Stomach (tissue), 9 donors: ENCODE measurements around the gene DUSP16. TPM values are rescaled to one million over a fixed set of nuclear protein-coding genes. Genes with fewer than 3 reads are reported as not detected.
A peak's percentile ranks its signal among the peaks of the same experiment; 100 is the strongest.

Experiments
- DNase-seq, 2 donors: peaks; one replicate each; pipeline versions ENCODE4 v3.0.0 to v3.0.0-alpha.2; 2013 to 2019
- H3K27ac ChIP-seq, 5 donors: fragments of 200-600 bp in 4 of 5; sonication (generic) in 4 of 5; one replicate each; pipeline ENCODE4 v1.5.1; 2013 to 2019; ENCODE audit warnings: mild to moderate bottlenecking in 1 of 5, moderate library complexity in 1 of 5
- H3K27me3 ChIP-seq, 3 donors: fragments of 200-600 bp; sonication (generic); one replicate each; pipeline ENCODE4 v1.5.1; 2017 to 2019; ENCODE audit warnings: mixed run types in 1 of 3
- H3K36me3 ChIP-seq, 4 donors: fragments of 200-600 bp; sonication (generic); 1 replicate in 3 of 4; 2 replicates in 1 of 4; pipeline ENCODE4 v1.5.1; 2016 to 2019
- H3K4me1 ChIP-seq, 4 donors: fragments of 200-600 bp; sonication (generic); one replicate each; pipeline ENCODE4 v1.5.1; 2016 to 2019
- H3K4me3 ChIP-seq, 4 donors: fragments of 200-600 bp; sonication (generic) in 3 of 4; one replicate each; pipeline ENCODE4 v1.5.1; 2016 to 2019; ENCODE audit warnings: mild to moderate bottlenecking in 1 of 4
- H3K9me3 ChIP-seq, 4 donors: fragments of 200-600 bp; sonication (generic); one replicate each; pipeline ENCODE4 v1.5.1; 2016 to 2019
- EP300 ChIP-seq: sonication (generic); formaldehyde crosslinking; IDR thresholded peaks from one replicate; pipeline ENCODE4 v1.6.1; 2017; ENCODE audit warnings: antibody characterized with exemption
- POLR2A ChIP-seq, 4 donors: fragments of 450-650 bp; IDR thresholded peaks; one replicate each; pipeline ENCODE4 v1.6.1; 2016; ENCODE audit warnings: antibody characterized with exemption in 4 of 4, control low read depth in 2 of 4, mild to moderate bottlenecking in 1 of 4, moderate library complexity in 1 of 4
- POLR2AphosphoS5 ChIP-seq, 3 donors: sonication (generic); formaldehyde crosslinking; IDR thresholded peaks; one replicate each; pipeline ENCODE4 v1.6.1; 2016; ENCODE audit warnings: antibody characterized with exemption in 3 of 3
- WGBS, 5 donors: extraction: QIAGEN DNeasy Blood & Tissue Kit in 3 of 5; methylation state at CpG; one replicate each; pipeline versions ENCODE4 v1.1.5 to v1.1.7; 2013 to 2018; 5-methylcytosine and 5-hydroxymethylcytosine counted together
- intact Hi-C: fragments of 100-400 bp; cut with DNase I; formaldehyde crosslinking; loops from one replicate; pipeline ENCODE4 v1.15.1; 2023; ENCODE audit warnings: low total_unique reads
- polyA plus RNA-seq, 3 donors: library from polyadenylated mRNA; stranded (reverse); fragments of 200-250 nt; gene quantifications; one replicate each; pipeline ENCODE4 v1.2.3, GENCODE V29; 2013
- total RNA-seq, 5 donors: library from RNA; depleted of rRNA; stranded (reverse); fragments of >200 nt; gene quantifications; one replicate each; pipeline versions ENCODE4 v1.1.0 to v1.2.3, GENCODE V29; 2014 to 2016
- TF ChIP-seq, protein P1 (sequence below), 7 experiments: fragments of 450-650 bp in 4 of 7; fragments of 200-600 bp in 3 of 7; sonication (generic) in 3 of 7; IDR thresholded peaks; one replicate each; pipeline ENCODE4 v1.5.1; 2016 to 2019; ENCODE audit warnings: antibody characterized with exemption in 7 of 7, control low read depth in 2 of 7, mild to moderate bottlenecking in 1 of 7
- donor health status: healthy with polysubstance abuse.
- donor health status: Bipolar disorder and iron deficiency.
- donor health status: healthy.

Gene DUSP16
- total and polyA plus RNA-seq, 8 donors: 4.9 to 34.8 (median 22.6) TPM

DNA sequence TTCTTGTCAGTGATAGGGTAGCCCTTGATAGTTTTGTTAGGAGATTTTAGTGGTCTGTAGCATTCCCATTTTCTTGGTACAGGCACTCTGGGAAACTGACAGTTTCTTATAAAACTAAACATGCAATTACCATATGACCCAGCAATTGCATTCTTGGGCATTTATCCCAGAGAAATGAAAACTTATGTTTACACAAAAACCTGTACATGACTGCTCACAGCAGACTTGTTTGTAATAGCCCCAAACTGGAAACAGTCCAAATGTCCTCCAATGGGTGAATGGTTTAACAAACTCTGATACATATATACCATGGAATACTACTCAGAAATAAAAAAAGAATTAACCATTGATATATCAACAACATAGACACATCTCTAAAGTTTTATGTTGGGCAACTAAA lies 130.3 kb downstream of the DUSP16 start:
- peak in 1 of 2 donors; percentile 81 for DNase-seq
- H3K4me3 ChIP-seq: no peak overlapping the region
- H3K4me1 ChIP-seq: peaks cover 8 to 52% (median 28%) of the 10 kb centered on the region in 4 donors
- intact Hi-C loops: no loop called here
- H3K27ac ChIP-seq: peak overlapping the region in 4 of 5 donors; percentile 37 to 70 (median 60)
- no peaks in the 10 kb centered on the region for H3K9me3 ChIP-seq
- peak in 1 of 3 donors; percentile 35 for TF ChIP-seq POLR2AphosphoS5 (IDR thresholded peaks at IDR 0.05)
- TF ChIP-seq, protein P1, sequence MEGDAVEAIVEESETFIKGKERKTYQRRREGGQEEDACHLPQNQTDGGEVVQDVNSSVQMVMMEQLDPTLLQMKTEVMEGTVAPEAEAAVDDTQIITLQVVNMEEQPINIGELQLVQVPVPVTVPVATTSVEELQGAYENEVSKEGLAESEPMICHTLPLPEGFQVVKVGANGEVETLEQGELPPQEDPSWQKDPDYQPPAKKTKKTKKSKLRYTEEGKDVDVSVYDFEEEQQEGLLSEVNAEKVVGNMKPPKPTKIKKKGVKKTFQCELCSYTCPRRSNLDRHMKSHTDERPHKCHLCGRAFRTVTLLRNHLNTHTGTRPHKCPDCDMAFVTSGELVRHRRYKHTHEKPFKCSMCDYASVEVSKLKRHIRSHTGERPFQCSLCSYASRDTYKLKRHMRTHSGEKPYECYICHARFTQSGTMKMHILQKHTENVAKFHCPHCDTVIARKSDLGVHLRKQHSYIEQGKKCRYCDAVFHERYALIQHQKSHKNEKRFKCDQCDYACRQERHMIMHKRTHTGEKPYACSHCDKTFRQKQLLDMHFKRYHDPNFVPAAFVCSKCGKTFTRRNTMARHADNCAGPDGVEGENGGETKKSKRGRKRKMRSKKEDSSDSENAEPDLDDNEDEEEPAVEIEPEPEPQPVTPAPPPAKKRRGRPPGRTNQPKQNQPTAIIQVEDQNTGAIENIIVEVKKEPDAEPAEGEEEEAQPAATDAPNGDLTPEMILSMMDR (IDR thresholded peaks at IDR 0.05): no peak
- peaks cover 0 to 12% (median 4%) of the 10 kb centered on the region in 4 donors for H3K36me3 ChIP-seq
- H3K27me3 ChIP-seq: no peaks in the 10 kb centered on the region

GRCh38 chr12:12428961-12429657 lies 133.6 kb downstream of the DUSP16 start:
- H3K4me1 ChIP-seq: peaks cover 8 to 48% (median 27%) of the 10 kb centered on the region in 4 donors
- H3K4me3 ChIP-seq: no peak overlapping the region
- DNase-seq: no peak
- H3K36me3 ChIP-seq: no peaks in the 10 kb centered on the region
- WGBS, 5 donors: 87 to 95% (median 91%) methylated on average over 7 of the region's 7 CpGs
- no peak overlapping the region for H3K27ac ChIP-seq
- H3K27me3 ChIP-seq: no peaks in the 10 kb centered on the region
- TF ChIP-seq, protein P1 (IDR thresholded peaks at IDR 0.05): no peak
- TF ChIP-seq POLR2A (IDR thresholded peaks at IDR 0.05) (no peak), POLR2AphosphoS5 (IDR thresholded peaks at IDR 0.05) (no peak), EP300 (no peak)
- intact Hi-C loops: no loop called here
- H3K9me3 ChIP-seq: peaks cover 0 to 2% (median under 1%) of the 10 kb centered on the region in 4 donors

DNA sequence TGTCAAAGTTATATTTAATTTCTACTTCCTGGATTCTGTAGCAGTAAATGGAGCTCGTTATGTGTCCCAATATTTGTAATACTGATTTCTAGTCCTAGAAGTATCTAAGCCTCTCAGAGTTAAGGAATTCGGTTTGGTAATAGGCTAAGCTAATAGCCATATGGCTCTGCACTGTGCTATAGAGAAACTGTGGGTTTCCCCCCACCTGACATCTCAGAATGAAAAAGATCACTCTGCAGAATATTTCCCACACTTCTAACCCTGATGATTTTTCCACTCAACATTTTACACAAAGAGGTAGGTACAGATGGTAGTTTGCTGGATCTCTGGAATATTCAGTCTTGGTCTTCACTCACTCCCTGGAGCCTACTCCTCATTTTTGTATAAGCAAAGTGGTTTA lies 134.6 kb downstream of the DUSP16 start:
- H3K27ac ChIP-seq: no peak overlapping the region
- intact Hi-C loops: no loop called here
- H3K36me3 ChIP-seq: no peaks in the 10 kb centered on the region
- H3K4me1 ChIP-seq: peaks cover 8 to 38% (median 17%) of the 10 kb centered on the region in 4 donors
- DNase-seq: no peak
- WGBS, 5 donors: 62 to 81% (median 70%) methylated on average over 2 of the region's 2 CpGs
- TF ChIP-seq EP300 (no peak), POLR2AphosphoS5 (IDR thresholded peaks at IDR 0.05) (no peak), POLR2A (IDR thresholded peaks at IDR 0.05) (no peak)
- TF ChIP-seq, protein P1 (IDR thresholded peaks at IDR 0.05): no peak
- H3K27me3 ChIP-seq: no peaks in the 10 kb centered on the region
- no peak overlapping the region for H3K4me3 ChIP-seq
- H3K9me3 ChIP-seq: peaks cover 0 to 13% (median 7%) of the 10 kb centered on the region in 4 donors

DNA sequence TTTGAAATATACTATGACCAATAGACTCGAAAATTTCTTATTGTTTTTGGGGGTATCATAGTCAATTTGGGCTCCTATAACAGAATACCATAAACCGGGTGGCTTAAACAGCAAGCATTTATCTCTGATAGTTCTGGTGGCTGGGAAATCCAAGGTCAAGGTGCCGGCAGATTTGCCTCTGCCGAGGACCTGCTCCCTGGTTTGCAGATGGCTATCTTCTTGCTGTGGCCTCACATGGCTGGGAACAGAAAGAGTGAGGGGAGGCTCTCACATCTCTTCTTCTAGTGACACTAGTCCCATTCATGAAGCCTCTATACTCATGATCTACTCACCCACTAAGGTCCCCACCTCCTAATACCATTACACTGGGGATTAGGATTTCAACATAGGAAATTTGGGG lies 135.1 kb downstream of the DUSP16 start:
- peaks cover 0 to under 1% (median 0%) of the 10 kb centered on the region in 4 donors for H3K36me3 ChIP-seq
- TF ChIP-seq POLR2AphosphoS5 (IDR thresholded peaks at IDR 0.05) (no peak), POLR2A (IDR thresholded peaks at IDR 0.05) (no peak), EP300 (no peak)
- TF ChIP-seq, protein P1 (IDR thresholded peaks at IDR 0.05): no peak
- H3K4me3 ChIP-seq: no peak overlapping the region
- H3K9me3 ChIP-seq: peaks cover 0 to 16% (median 7%) of the 10 kb centered on the region in 4 donors
- no peak overlapping the region for H3K27ac ChIP-seq
- no peak for DNase-seq
- intact Hi-C loops: no loop called here
- WGBS, 5 donors: 90 to 96% (median 92%) methylated on average over 4 of the region's 4 CpGs
- H3K27me3 ChIP-seq: no peaks in the 10 kb centered on the region
- H3K4me1 ChIP-seq: peaks cover 8 to 33% (median 15%) of the 10 kb centered on the region in 4 donors
